ENCODE results near the gene TSPAN4.

The TSPAN4 gene

GRCh38 chr11:893008-893654 is 50.5 kb downstream of the TSPAN4 start:
- no peak for DNase-seq

GRCh38 chr11:894575-895201 is 52.0 kb downstream of the TSPAN4 start:
- DNase-seq: no peak

GRCh38 chr11:895331-896110 is 52.9 kb downstream of the TSPAN4 start:
- DNase-seq: no peak

GRCh38 chr11:897253-898142 is 54.8 kb downstream of the TSPAN4 start:
- no peak for DNase-seq

- DNase-seq: no peak
Observed at GRCh38 chr11:898143-898511, 55.5 kb downstream of the TSPAN4 start.

- no peak for DNase-seq
Observed at GRCh38 chr11:898540-899190, 56.0 kb downstream of the TSPAN4 start.

- no peak for DNase-seq
Observed at GRCh38 chr11:899724-900123, 57.1 kb downstream of the TSPAN4 start.

GRCh38 chr11:900545-900944 is 57.9 kb downstream of the TSPAN4 start:
- DNase-seq: no peak

GRCh38 chr11:901452-902061 is 58.9 kb downstream of the TSPAN4 start:
- no peak for DNase-seq

GRCh38 chr11:904380-904779 is 61.7 kb downstream of the TSPAN4 start:
- DNase-seq: no peak

- DNase-seq: no peak
Observed at GRCh38 chr11:905952-906351, 63.3 kb downstream of the TSPAN4 start.

GRCh38 chr11:907668-908067 is 65.0 kb downstream of the TSPAN4 start:
- DNase-seq: no peak

- no peak for DNase-seq
Observed at GRCh38 chr11:908273-908672, 65.6 kb downstream of the TSPAN4 start.

GRCh38 chr11:909406-909805 is 66.8 kb downstream of the TSPAN4 start:
- DNase-seq: no peak

GRCh38 chr11:910044-910588 is 67.5 kb downstream of the TSPAN4 start:
- no peak for DNase-seq

GRCh38 chr11:910589-911030 is 68.0 kb downstream of the TSPAN4 start, which contains the start of gene CHID1:
CHID1 (minus strand) TSS chr11:910810; CDS start chr11:904816, 5,994 bp downstream.
- peak; percentile 67 for DNase-seq

- DNase-seq: no peak
Observed at GRCh38 chr11:911031-911889, 68.6 kb downstream of the TSPAN4 start.

GRCh38 chr11:911890-912219 is 69.2 kb downstream of the TSPAN4 start:
- DNase-seq: no peak

- DNase-seq: no peak
Observed at GRCh38 chr11:912266-912665, 69.6 kb downstream of the TSPAN4 start.

GRCh38 chr11:913043-913442 is 70.4 kb downstream of the TSPAN4 start:
- DNase-seq: no peak

GRCh38 chr11:914204-914603 is 71.6 kb downstream of the TSPAN4 start:
- DNase-seq: no peak

Data from NCI-H1436 (cell line).